Tibial nerve (tissue), 3 donors: Measurements from ENCODE around the gene DYNLT5.

ENCODE experiments used
- CTCF ChIP-seq, 5 experiments: fragments of 200-600 bp in 3 of 5; fragments of 450-650 bp in 2 of 5; sonication (generic) in 3 of 5; IDR thresholded peaks; one replicate each; pipeline ENCODE4 v1.5.1; 2016 to 2019; ENCODE audit warnings: antibody characterized with exemption in 5 of 5, mild to moderate bottlenecking in 3 of 5, moderate library complexity in 2 of 5
- POLR2A ChIP-seq, 2 donors: fragments of 450-650 bp; IDR thresholded peaks; one replicate each; pipeline ENCODE4 v1.6.1; 2017; ENCODE audit warnings: antibody characterized with exemption in 2 of 2, mild to moderate bottlenecking in 2 of 2, moderate library complexity in 2 of 2

GRCh38 chr1:66747501-66747900, 4.8 kb upstream of the DYNLT5 start:
- TF ChIP-seq CTCF (IDR thresholded peaks at IDR 0.05) (no peak), POLR2A (IDR thresholded peaks at IDR 0.05) (no peak)
